Smooth muscle cell (in vitro differentiated cells): Measurements from ENCODE around the gene ZMYND10. TPM values are rescaled to one million over a fixed set of nuclear protein-coding genes. Genes with fewer than 3 reads are reported as not detected.

Experiments
- DNase-seq: peaks from one replicate; lab custom pipeline; 2025; ENCODE audit not compliant: unreplicated experiment; lab: John Stamatoyannopoulos, UW
- H2AFZ ChIP-seq: fragments of 200-600 bp; sonication (generic); 2 replicates; pipeline ENCODE4 v1.6.0; 2016; ENCODE audit warnings: antibody characterized with exemption, low read depth, mild to moderate bottlenecking
- H3F3A ChIP-seq: fragments of 200-600 bp; sonication (generic); 2 replicates; pipeline ENCODE4 v1.6.0; 2017; ENCODE audit warnings: antibody characterized with exemption, low read depth
- H3K27ac ChIP-seq: fragments of 200-600 bp; sonication (generic); 2 replicates; pipeline ENCODE4 v1.5.1; 2016; ENCODE audit warnings: low read depth, mild to moderate bottlenecking
- H3K27me3 ChIP-seq: fragments of 200-600 bp; sonication (generic); 2 replicates; pipeline ENCODE4 v1.6.1; 2016; ENCODE audit warnings: low read depth, mild to moderate bottlenecking
- H3K36me3 ChIP-seq: fragments of 200-600 bp; sonication (generic); 2 replicates; pipeline ENCODE4 v1.5.1; 2016; ENCODE audit warnings: low read depth
- H3K4me1 ChIP-seq: fragments of 200-600 bp; sonication (generic); 2 replicates; pipeline ENCODE4 v1.5.1; 2016; ENCODE audit warnings: low read depth
- H3K4me2 ChIP-seq: fragments of 200-600 bp; sonication (generic); 2 replicates; pipeline ENCODE4 v1.6.0; 2016; ENCODE audit warnings: mild to moderate bottlenecking
- H3K4me3 ChIP-seq: fragments of 200-600 bp; sonication (generic); 2 replicates; pipeline ENCODE4 v1.5.1; 2016; ENCODE audit warnings: mild to moderate bottlenecking
- H3K79me2 ChIP-seq: fragments of 200-600 bp; sonication (generic); 2 replicates; pipeline ENCODE4 v1.6.0; 2016; ENCODE audit warnings: low read depth, mild to moderate bottlenecking
- H3K9ac ChIP-seq: fragments of 200-600 bp; sonication (generic); 2 replicates; pipeline ENCODE4 v1.6.0; 2016; ENCODE audit warnings: low read depth
- H3K9me3 ChIP-seq: fragments of 200-600 bp; sonication (generic); replicated peaks from 2 replicates; pipeline ENCODE4 v1.5.1; 2016; ENCODE audit warnings: low read depth
- H4K20me1 ChIP-seq: fragments of 200-600 bp; sonication (generic); 2 replicates; pipeline ENCODE4 v1.6.0; 2016; ENCODE audit warnings: low read depth
- CTCF ChIP-seq: fragments of 200-600 bp; sonication (generic); IDR thresholded peaks from 2 replicates; pipeline ENCODE4 v1.5.1; 2017; ENCODE audit warnings: borderline replicate concordance, mild to moderate bottlenecking, antibody characterized with exemption; ENCODE audit not compliant: insufficient read depth, poor library complexity, severe bottlenecking
- WGBS: methylation state at CpG from one replicate; pipeline ENCODE4 v1.1.7; 2016; ENCODE audit warnings: low lambda C conversion rate; 5-methylcytosine and 5-hydroxymethylcytosine counted together
- polyA plus RNA-seq: library from polyadenylated mRNA; unstranded; fragments of >200 nt; fragmentation: Nextera tagmentation; extraction: Ambion mirVana; gene quantifications from 2 replicates; pipeline ENCODE4 v1.2.1, GENCODE V29; 2016
- total RNA-seq: library from RNA; depleted of rRNA; stranded (reverse); fragments of >200 nt; gene quantifications from 2 replicates; pipeline ENCODE4 v1.2.3, GENCODE V29; 2014

The ZMYND10 gene
- total and polyA plus RNA-seq, 2 experiments from 2014 or later = 0.27 to 1.7 TPM

GRCh38 chr3:50339485-50340146, 5.9 kb downstream of the ZMYND10 start:
- WGBS = 92% methylated on average over 14 of the region's 14 CpGs
- Histone ChIP-seq H3F3A (peaks cover 16% of the 10 kb centered on the region), H3K27ac (no peak overlapping the region), H3K4me3 (peak overlapping the region; percentile 45), H3K79me2 (peaks cover 23% of the 10 kb centered on the region), H2AFZ (no peak overlapping the region), H3K4me1 (peaks cover 34% of the 10 kb centered on the region), H3K9ac (no peak overlapping the region), H4K20me1 (peaks cover 17% of the 10 kb centered on the region), H3K27me3 (peaks cover 19% of the 10 kb centered on the region), H3K4me2 (peak overlapping the region; percentile 89), H3K9me3 (no peaks in the 10 kb centered on the region), H3K36me3 (no peaks in the 10 kb centered on the region)
- no peak for TF ChIP-seq CTCF
- DNase-seq = no peak

- peaks cover 19% of the 10 kb centered on the region for H3K27me3 ChIP-seq
- H3F3A ChIP-seq = peaks cover 17% of the 10 kb centered on the region
- H3K4me1 ChIP-seq = peaks cover 40% of the 10 kb centered on the region
- TF ChIP-seq CTCF = no peak
- H3K4me3 ChIP-seq = no peak overlapping the region
- no peak overlapping the region for H2AFZ ChIP-seq
- peaks cover 23% of the 10 kb centered on the region for H4K20me1 ChIP-seq
- H3K36me3 ChIP-seq = no peaks in the 10 kb centered on the region
- no peak overlapping the region for H3K27ac ChIP-seq
- WGBS = 86% methylated on average over 5 of the region's 5 CpGs
- no peaks in the 10 kb centered on the region for H3K9me3 ChIP-seq
- peaks cover 30% of the 10 kb centered on the region for H3K79me2 ChIP-seq
- DNase-seq = no peak
- no peak overlapping the region for H3K4me2 ChIP-seq
- no peak overlapping the region for H3K9ac ChIP-seq
Observed at GRCh38 chr3:50338965-50339364, 6.6 kb downstream of the ZMYND10 start.

- peaks cover 40% of the 10 kb centered on the region for H4K20me1 ChIP-seq
- peak; percentile 94 for DNase-seq
- H3K36me3 ChIP-seq = no peaks in the 10 kb centered on the region
- H2AFZ ChIP-seq = peak overlapping the region; percentile 96
- H3F3A ChIP-seq = peaks cover 17% of the 10 kb centered on the region
- peak overlapping the region; percentile 89 for H3K4me2 ChIP-seq
- peaks cover 19% of the 10 kb centered on the region for H3K27me3 ChIP-seq
- H3K4me3 ChIP-seq = peak overlapping the region; percentile 79
- peak overlapping the region; percentile 94 for H3K9ac ChIP-seq
- WGBS = under 1% methylated on average over 60 of the region's 79 CpGs
- H3K4me1 ChIP-seq = peaks cover 43% of the 10 kb centered on the region
- peak overlapping the region; percentile 93 for H3K27ac ChIP-seq
- H3K79me2 ChIP-seq = peaks cover 46% of the 10 kb centered on the region
- no peaks in the 10 kb centered on the region for H3K9me3 ChIP-seq
- TF ChIP-seq CTCF = no peak
Observed at GRCh38 chr3:50337175-50337861, 8.2 kb downstream of the ZMYND10 start.
